HUDEP-2 (cell line): ENCODE data around the gene FA2H.
"Not testable (repeated sequence)": the region's sequence is repeated elsewhere in the genome, so short reads cannot be mapped to it uniquely, and the experiment has no call there.

Experiments
- DNase-seq, 76 experiments: peaks; one replicate each; lab custom pipeline; 2025; ENCODE audit not compliant: unreplicated experiment in 76 of 76; lab: John Stamatoyannopoulos, UW

FA2H gene, protein sequence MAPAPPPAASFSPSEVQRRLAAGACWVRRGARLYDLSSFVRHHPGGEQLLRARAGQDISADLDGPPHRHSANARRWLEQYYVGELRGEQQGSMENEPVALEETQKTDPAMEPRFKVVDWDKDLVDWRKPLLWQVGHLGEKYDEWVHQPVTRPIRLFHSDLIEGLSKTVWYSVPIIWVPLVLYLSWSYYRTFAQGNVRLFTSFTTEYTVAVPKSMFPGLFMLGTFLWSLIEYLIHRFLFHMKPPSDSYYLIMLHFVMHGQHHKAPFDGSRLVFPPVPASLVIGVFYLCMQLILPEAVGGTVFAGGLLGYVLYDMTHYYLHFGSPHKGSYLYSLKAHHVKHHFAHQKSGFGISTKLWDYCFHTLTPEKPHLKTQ

DNA sequence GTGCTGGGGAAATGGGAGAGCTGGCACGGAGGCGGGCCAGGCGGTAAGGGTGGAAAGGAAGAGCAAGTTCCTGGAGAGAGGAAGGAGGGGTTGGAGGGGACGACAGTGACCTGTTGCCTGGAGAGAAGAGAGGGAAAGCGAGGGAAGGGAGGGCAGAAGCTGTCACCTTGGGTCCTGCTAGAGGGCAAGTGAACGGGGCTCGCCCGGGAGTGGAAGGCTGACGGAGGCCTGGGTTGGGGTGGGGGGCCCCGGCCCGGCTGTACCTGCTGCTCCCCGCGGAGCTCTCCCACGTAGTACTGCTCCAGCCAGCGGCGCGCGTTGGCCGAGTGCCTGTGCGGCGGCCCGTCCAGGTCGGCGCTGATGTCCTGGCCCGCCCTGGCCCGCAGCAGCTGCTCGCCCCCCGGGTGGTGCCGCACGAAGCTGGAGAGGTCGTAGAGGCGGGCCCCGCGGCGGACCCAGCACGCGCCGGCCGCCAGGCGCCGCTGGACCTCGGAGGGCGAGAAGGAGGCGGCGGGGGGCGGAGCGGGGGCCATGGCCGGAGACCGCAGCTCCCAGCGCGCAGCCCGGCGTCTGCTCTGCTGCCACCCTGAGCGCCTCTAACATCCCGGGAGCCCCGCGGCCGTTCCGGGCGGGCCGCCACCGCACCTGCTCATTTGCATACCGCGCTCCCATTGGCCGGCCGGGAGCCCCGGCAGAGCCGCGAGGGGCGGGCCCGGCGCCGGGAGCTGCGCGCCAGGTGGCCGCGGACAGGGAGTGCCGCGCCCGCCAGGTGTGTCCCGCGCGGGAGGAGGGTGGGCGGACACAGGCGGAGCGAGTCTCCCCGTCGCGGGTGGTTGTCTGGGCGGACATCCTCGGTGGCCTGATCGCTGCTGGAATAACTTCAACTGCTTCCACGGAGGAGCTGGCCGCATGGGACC, at the start of gene FA2H:
FA2H (minus strand) TSS at position 598 of the 917 bp plus-strand sequence; CDS start at position 533, 65 bp downstream.
- DNase-seq, result peak in 60 of 76 experiments; percentile 5 to 72 (median 39)

DNA sequence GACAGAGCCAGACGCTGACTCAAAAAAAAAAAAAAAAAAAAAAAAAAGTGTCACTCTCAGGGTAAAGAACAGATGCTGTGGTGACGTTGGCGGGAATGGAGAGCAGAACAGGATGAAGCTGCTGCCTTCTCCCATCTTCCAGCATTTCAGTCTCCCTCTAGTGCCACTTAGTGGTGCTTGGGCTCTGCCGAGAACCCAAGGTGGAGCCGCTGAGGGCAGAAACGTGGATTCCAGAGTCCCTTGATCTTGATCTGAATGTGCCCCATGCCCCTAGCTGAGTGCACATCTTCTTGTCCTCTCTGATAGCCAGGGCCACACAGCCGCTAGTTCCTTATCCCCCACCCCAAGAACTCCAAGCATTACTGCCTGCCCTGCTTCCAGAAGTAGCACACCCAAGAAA, 43.2 kb upstream of the FA2H start:
- no peak for DNase-seq

DNA sequence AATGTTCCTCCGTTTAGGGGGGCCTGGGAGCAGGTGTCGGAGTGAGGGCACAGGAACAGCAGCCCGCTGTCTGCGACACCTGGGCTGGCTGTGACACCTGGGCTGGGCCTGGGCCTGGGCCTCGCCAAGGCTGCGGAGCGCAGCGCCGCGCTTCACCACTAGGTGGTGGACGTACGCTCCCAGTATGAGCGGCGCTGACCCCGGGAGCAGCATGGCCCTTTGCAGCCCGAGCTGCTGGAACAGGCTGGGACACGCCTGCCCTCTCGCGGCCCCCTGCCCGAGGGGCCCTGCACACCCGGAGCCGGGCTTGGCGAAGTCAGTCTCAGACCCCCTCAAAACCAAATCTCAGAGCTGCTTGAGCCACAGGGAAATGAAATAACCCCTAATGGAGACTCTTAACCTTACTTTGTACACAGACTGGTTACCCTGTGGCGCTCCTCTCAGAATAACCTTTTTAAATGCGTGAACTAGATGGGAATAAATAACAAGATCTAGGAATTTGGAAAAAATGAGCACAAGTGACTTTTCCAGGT, 38.6 kb upstream of the FA2H start:
- DNase-seq, result peak in 64 of 76 experiments; percentile 5 to 75 (median 48)

DNA sequence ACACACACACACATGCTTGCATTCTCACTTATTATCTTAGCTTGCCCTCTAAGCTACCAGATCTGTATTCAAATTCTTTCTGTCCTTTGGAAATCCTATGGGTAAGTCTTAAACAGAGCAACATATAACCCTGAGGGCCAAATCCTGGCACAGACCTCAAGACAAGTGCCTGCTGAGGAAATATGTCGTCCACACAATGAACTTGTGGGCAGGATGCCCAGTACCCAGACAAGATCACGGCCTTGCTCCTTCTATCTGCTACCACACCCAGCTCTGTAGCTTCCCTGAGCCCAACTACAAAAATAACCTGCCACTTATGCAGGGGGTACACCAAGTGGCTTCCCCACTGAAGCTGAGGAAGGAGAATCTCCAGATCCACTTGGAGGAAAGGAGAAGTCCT, 37.3 kb upstream of the FA2H start:
- peak in 64 of 76 experiments; percentile 2 to 78 (median 44) for DNase-seq

DNA sequence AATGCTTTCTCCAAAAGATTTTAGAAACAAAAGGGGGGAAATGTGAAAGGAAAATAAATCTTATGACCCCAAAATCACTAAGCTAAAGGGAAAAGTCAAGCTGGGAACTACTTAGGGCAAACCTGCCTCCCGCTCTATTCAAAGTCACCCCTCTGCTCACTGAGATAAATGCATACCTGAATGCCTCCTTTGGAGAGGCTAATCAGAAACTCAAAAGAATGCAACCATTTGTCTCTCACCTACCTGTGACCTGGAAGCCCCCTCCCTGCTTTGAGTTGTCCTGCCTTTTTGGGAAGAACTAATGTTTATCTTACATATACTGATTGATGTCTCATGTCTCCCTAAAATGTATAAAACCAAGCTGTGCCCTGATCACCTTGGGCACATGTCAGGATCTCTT, 36.6 kb upstream of the FA2H start:
- not testable (repeated sequence) for DNase-seq

DNA sequence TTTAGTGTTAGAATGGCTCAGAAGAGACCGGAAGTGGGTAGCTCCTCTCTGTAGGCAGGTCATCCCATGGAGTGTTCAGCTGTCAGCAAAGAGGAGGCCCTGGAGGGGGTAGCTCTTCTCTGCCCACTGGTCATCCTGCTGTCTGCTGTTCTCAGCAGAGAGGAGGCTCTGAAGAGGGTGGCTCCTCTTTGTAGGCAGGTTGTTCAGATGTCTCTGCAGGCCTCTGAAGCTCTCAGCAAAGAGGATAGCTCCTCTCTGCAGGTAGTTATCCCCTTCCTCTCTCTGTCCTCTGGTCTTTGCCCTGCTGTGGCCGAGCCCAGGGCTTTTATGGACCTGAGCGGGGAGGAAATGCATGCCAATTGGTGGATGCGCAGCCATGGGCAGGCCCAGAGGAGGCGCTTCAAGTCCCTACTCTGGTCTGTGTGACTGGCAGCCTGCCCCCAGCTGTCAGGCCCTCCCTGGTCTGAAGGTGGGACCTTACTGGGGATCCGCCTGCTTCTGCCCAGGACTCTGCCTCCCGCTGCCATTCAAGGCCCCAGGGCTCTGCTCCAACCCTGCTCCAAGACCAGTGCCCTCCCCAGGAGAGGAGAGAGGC, 32.5 kb upstream of the FA2H start:
- DNase-seq, result no peak

DNA sequence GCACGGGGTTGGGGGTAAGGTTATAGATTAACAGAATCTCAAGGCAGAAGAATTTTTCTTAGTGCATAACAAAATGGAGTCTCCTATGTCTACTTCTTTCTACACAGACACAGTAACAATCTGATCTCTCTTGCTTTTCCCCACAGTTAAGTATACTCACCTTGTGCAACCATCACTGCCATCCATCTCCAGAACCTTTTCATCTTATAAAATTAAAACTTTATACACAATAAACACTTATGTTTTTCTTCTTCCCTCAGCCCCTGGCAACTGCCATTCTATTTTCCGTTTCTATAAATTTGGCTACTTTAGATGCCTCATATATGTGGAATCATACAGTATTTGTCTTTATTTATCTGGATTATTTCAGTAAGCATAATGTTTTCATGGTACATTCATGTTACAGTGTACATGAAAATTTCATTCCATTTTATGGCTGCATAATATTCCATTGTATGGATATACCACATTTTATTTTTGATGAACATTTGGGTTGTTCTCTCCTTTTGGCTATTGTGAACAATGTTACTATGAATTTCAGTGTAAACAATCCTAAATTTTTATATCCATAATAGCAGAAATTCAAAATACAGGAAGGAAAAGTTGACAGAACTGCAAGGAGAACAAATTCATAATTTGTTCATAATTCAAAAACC, 25.7 kb upstream of the FA2H start:
- DNase-seq, result no peak

DNA sequence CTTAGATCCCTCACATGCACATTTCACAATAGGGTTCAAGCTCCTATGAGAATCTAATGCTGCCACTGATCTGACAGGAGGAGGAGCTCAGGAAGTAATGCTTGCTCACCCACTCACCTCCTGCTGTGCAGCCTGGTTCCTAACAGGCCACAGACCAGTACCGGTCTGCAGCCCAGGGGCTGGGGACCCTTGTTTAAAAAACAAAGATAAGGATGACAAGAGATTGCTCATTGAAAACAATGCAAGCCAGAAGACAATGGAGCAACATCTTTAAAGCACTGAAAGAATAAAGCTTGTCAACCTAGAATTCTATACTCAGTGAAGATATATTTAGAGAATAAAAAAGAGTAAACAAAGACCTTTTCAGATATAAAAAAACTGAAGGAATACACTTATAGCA, 22.8 kb upstream of the FA2H start:
- DNase-seq, result no peak

DNA sequence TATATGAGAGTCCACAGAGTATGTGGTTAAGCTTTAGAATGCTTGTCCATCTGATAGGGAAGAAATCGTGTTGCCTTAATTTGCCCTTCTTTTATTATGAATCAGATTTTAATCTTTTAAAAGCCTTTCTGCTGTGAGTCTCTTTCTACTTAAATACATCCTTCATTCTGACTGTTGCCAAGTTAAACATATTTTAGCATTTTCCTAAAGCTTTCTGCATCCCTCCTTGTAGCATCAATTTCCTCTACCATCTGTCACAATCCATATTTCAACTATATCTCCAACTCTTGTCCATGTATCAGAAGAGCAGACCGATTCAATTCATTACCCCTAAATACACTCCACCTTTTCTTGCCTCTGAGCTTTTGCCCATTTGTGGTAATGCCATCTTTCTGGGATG, 20.5 kb upstream of the FA2H start:
- no peak for DNase-seq

DNA sequence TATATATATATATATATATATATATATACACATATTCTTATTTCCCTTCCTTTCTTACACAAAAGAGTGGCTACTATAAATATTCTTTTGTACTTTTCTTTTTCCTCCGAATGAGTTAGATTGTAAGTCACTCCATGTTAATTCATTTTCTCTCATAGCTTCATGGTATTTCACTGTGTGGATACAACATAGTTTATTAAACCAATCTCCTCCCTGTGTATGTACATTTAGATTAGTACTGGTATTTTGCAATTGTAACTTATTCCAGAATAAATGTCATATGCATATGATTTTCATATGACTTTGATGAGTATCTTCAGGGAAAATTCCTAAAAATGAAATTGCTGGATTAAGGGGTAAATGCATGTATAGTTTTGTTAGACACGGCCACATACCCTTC, 20.0 kb upstream of the FA2H start:
- no peak for DNase-seq

DNA sequence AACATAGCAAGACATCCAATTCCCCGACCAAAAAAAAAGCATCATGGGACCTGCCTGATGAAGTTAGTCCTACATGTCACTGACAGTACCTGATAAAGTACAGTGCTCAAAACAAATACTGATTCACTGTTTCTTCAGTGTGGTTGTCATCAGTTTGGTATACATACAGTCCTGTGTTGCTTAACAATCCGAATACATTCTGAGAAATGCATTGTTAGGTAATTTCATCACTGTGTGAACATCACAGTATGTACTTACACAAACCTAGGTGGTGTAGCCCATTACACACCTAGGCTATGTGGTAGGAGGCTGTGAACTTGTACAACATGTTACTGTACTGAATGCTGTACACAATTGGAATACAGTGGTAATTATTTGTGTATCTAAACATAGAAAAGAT, 19.0 kb upstream of the FA2H start:
- no peak for DNase-seq

DNA sequence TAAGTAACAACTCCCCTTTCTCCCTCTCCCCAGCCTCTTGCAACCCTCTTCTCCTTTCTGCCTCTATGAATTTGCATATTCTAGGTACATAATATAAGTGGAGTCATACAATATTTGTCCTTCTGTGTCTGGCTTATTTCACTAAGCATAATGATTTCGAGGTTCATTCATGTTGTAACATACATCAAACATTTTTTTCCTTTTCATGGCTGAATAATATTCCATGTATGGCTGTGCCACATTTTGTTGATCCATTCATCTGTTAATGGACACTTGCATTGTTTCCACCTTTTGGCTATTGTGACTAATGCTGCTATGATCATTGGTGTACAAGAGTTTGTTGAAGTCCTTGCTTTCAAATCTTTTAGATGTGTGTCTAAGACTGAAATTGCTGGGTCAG, 17.6 kb upstream of the FA2H start:
- no peak for DNase-seq

DNA sequence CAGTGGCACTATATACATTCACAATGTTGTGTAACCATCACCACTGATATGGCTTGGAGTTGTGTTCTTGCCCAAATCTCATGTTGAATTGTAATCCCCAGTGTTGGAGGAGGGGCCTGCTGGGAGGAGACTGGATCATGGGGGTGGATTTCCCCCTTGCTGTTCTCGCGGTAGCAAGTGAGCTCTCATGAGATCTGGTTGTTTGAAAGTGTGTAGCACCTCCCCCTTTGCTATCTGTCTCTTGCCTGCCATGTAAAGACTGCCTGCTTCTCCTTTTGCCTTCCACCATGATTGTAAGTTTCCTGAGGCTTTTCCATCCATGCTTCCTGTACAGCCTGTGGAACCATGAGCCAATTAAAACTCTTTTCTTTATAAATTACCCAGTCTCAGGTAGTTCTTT, 17.1 kb upstream of the FA2H start:
- DNase-seq, result not testable (repeated sequence)

DNA sequence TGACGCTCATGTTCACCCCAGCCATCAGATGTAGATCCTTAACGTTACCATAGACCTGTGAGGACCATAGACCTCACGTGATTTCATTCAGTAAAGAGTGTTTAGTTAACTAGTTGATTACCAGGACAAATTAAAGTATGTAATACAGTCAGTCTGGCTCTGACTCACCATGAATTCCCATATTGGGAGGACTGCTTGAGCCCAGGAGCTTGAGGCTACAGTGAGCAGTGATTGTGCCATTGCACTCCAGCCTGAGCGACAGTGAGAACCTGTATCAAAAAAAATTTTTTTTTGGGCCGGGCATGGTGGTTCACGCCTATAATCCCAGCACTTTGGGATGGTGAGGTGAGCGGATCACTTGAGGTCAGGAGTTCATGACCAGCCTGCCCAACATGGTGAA, 13.5 kb upstream of the FA2H start:
- no peak for DNase-seq

DNA sequence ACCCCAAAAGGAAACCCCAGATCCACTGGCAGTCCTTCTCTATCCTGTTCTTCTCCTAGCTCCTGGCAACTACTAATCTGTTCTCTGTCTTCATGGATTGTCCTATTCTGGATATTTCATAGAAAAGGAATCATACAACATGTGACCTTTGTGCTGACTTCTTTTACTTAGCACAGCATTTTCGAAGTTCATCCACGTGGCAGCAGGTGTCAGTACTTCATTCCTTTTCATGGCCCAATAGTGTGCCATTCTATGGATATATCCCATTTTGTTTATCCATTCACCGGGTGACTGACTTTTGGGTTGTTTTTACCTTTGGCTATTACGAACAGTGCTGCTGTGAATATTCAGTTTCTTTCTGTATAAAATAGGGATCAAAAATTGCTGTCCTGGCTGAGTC, 10.4 kb upstream of the FA2H start:
- no peak for DNase-seq

DNA sequence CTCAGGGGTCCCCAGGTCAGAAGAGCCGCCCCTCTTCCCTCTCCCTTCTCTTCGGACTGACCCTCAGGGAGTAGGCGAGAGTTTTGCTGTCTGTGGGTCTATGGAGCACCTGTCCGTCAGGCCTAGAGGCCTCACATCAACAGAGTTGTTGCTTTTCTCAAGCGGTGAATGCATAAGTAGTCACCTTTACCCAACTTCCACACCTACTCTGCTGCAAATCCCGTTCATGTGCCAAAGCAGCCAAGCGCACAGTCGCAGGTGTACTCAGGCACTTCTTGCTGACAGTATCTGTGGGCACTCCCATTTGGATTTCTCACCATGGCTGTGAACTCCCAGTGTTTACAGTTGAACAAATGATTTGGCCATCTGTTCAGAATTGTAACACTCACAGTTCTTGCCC, 4.0 kb upstream of the FA2H start:
- DNase-seq, result no peak

DNA sequence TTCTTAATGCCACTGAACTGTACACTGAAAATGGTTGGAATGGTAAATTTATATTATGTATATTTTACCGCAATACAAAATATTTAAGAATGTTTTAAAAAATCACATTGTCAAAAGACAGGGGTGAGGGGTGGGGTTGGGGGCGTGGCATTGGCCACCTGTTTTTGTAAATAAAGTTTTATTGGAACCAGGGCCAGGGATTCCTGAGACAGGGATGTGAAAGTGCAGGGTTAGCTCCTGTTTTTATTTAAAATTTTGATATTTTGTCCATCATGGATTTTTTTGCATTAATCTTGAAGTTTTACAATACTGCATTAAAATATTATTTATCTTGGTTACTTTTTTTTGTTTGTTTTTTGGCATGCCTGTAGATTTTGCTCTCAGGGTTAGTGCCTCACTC, 2.3 kb upstream of the FA2H start:
- no peak for DNase-seq

DNA sequence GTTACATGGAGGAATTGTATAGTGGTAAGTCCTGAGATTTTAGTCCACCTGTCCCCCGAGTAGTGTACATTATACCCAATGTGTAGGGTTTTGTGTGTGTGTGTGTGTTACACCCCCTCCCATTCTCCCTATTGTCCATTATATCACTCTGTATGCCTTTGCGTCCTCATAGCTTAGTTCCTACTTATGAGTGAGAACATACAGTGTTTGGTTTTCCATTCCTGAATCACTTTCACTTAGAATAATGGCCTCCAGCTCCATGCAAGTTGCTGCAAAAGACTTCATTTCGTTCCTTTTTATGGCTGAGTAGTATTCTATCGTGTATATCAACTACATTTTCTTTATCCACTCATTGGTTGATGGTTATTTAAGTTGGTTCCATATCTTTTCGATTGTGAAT, 635 bp upstream of the FA2H start:
- DNase-seq, result no peak

DNA sequence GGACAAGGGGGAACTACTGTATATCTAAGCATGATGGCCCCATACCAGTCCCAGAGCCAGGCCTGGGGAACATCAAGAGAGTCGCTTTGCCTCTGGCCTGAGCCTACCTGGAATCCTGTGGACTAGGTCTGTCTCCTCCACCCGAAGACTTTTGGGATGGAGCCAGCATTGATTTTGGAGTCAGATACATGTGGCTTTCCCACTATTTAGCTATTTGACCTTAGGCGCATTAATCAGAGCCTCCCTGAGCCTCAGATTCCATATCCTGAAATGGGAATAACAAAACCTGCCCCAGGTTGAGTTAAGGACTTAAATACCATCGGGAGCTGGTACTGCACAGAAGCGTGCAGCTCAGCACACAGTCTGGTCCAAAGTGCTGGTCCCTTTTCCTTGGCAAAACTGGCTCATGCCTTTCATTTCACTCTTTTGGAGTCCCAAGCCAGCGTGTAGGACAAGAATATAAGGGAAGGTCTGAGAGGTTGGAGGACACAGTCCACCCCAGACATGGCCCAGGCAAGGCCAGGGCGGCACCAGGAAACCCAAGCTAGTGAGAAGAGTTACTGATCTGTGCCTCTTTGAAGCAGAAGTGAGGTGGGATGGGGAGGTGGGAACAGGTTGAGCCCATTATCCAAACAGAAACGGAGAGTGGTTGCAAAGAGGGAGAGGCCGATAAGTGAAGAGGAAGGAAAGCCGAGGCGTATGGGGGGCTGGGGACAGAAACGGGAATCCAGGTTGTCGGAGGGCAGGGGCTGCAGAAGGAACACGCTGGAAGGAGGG, 986 bp downstream of the FA2H start:
- DNase-seq, result no peak
